ENCODE results near the gene ZNF681. TPM values are rescaled to one million over a fixed set of nuclear protein-coding genes. Genes with fewer than 3 reads are reported as not detected.
"Not testable (repeated sequence)": the region's sequence is repeated elsewhere in the genome, so short reads cannot be mapped to it uniquely, and the experiment has no call there.

The ZNF681 gene
- total RNA-seq, 1 donor from 2014 or later, result 9.4 TPM

DNA sequence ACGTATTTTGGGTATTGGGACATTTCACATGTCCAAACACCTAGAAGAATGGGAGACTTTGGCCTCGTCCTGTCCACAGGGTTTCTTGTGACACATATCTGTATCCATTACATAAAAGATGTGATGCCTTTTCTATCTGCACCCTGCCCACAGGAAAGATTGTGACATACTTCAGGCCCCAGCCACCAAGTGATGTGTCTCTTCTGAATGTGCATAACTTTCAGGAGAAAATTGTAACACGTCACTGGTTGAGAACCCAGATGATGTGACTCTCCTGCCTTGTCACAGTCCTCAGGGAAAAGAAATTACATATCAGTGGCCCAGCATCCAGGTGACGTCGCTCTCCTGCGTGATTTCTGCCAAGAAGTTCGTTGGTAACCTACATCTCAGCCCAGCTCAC lies 21.0 kb upstream of the ZNF681 start:
- H3K36me3 Mint-ChIP-seq (ENCODE audit: low read depth), result peaks cover 68% of the 10 kb centered on the region

GRCh38 chr19:23778566-23778965 lies 19.9 kb upstream of the ZNF681 start:
- DNase-seq (ENCODE audit: low read depth, low spot score), result no peak
- no peaks in the 10 kb centered on the region for H3K27me3 Mint-ChIP-seq (ENCODE audit: low read depth)
- H3K27ac Mint-ChIP-seq (ENCODE audit: unreplicated experiment), result no peak overlapping the region
- H3K9me3 Mint-ChIP-seq, result peaks cover 5% of the 10 kb centered on the region
- no peak overlapping the region for H3K4me3 Mint-ChIP-seq
- no peak for TF ChIP-seq CTCF (conservative IDR thresholded peaks at IDR 0.05)
- H3K36me3 Mint-ChIP-seq (ENCODE audit: low read depth), result peaks cover 63% of the 10 kb centered on the region
- no peaks in the 10 kb centered on the region for H3K4me1 Mint-ChIP-seq

More for the DNA sequence above, 21.0 kb upstream of the ZNF681 start:
- Mint-ChIP-seq H3K9me3 (peaks cover 5% of the 10 kb centered on the region), H3K4me3 (no peak overlapping the region), H3K4me1 (no peaks in the 10 kb centered on the region), H3K27me3 (ENCODE audit: low read depth) (no peaks in the 10 kb centered on the region), H3K27ac (ENCODE audit: unreplicated experiment) (no peak overlapping the region)
- TF ChIP-seq CTCF (conservative IDR thresholded peaks at IDR 0.05), result no peak
- no peak for DNase-seq (ENCODE audit: low read depth, low spot score)

- H3K4me3 Mint-ChIP-seq; H3K9me3 Mint-ChIP-seq; H3K4me1 Mint-ChIP-seq; H3K27me3 Mint-ChIP-seq (ENCODE audit: low read depth); H3K27ac Mint-ChIP-seq (ENCODE audit: unreplicated experiment); DNase-seq (ENCODE audit: low read depth, low spot score): not testable (repeated sequence)
- peaks cover 58% of the 10 kb centered on the region for H3K36me3 Mint-ChIP-seq (ENCODE audit: low read depth)
These were observed 19.3 kb upstream of the ZNF681 start for GRCh38 chr19:23778036-23778435.

- no peak overlapping the region for H3K4me3 Mint-ChIP-seq
- no peaks in the 10 kb centered on the region for H3K4me1 Mint-ChIP-seq
- peaks cover 5% of the 10 kb centered on the region for H3K9me3 Mint-ChIP-seq
- no peak overlapping the region for H3K27ac Mint-ChIP-seq (ENCODE audit: unreplicated experiment)
- H3K36me3 Mint-ChIP-seq (ENCODE audit: low read depth), result peaks cover 56% of the 10 kb centered on the region
- DNase-seq (ENCODE audit: low read depth, low spot score), result no peak
- TF ChIP-seq CTCF (conservative IDR thresholded peaks at IDR 0.05), result no peak
- no peaks in the 10 kb centered on the region for H3K27me3 Mint-ChIP-seq (ENCODE audit: low read depth)
These were observed 18.5 kb upstream of the ZNF681 start for GRCh38 chr19:23777216-23777615.

GRCh38 chr19:23776507-23777205 lies 18.0 kb upstream of the ZNF681 start:
- TF ChIP-seq CTCF (conservative IDR thresholded peaks at IDR 0.05), result no peak
- H3K9me3 Mint-ChIP-seq, result peaks cover 5% of the 10 kb centered on the region

GRCh38 chr19:23774524-23774971 lies 15.9 kb upstream of the ZNF681 start:
- peaks cover 8% of the 10 kb centered on the region for H3K4me1 Mint-ChIP-seq
- DNase-seq (ENCODE audit: low read depth, low spot score), result no peak
- H3K4me3 Mint-ChIP-seq, result no peak overlapping the region
- peaks cover 5% of the 10 kb centered on the region for H3K9me3 Mint-ChIP-seq
- TF ChIP-seq CTCF (conservative IDR thresholded peaks at IDR 0.05), result no peak
- H3K27me3 Mint-ChIP-seq (ENCODE audit: low read depth), result no peaks in the 10 kb centered on the region
- peaks cover 62% of the 10 kb centered on the region for H3K36me3 Mint-ChIP-seq (ENCODE audit: low read depth)
- H3K27ac Mint-ChIP-seq (ENCODE audit: unreplicated experiment), result no peak overlapping the region

More at GRCh38 chr19:23776507-23777205, 18.0 kb upstream of the ZNF681 start:
- Mint-ChIP-seq H3K4me1 (no peaks in the 10 kb centered on the region), H3K4me3 (no peak overlapping the region), H3K36me3 (ENCODE audit: low read depth) (peaks cover 56% of the 10 kb centered on the region), H3K27ac (ENCODE audit: unreplicated experiment) (no peak overlapping the region), H3K27me3 (ENCODE audit: low read depth) (no peaks in the 10 kb centered on the region)
- DNase-seq (ENCODE audit: low read depth, low spot score), result no peak

Measured in neural crest cell (in vitro differentiated cells).